Measurements from ENCODE around the gene DIP2B.

DNA sequence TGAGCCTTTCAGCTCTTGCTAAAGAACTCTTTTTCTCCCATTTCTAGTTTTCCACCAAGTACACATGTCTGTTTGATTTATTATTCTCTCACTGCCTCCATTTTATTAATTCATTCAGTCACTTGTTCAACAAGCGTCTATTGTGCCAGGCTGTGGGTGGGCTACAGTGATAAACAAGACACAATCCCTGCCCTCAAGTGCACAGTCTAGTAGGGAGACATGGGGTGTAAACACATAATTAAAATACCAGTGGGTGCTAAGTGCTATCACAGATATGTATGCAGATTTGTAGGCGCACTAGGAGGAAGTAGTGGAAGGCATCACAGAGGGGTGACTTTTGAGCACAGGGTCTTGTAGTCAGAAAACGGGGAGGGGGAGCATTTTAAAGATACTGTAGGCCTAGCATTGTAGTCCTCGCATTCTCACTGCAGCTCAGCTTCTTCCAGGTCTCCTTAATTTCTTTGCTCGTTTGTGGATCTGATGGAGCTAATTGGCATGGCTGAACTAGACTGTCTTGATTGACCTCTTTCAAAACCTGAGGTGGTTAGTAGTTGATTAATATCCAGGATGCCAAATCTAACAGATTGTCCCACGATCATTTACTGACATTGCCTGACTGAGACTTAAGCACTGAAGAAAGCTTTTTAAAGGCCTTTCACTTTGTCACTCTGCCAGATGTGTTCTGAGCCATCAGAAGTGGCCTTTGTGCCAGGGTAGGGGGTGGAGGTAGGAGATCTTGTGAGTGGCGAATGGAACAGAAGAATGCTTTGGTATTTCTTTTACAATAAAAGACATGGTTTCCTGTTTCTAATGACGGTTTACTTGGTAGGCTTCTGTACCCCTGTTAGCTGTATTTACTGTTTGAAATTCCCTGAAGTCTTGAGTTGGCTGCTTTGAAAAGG, 116.9 kb downstream of the DIP2B start:
- TF ChIP-seq CTCF (conservative IDR thresholded peaks at IDR 0.05; ENCODE audit: low read length) = no peak
- no peak for TF ChIP-seq EZH2phosphoT487 (IDR thresholded peaks at IDR 0.05; ENCODE audit: borderline replicate concordance, low read depth, low read length)
